K562 (cell line): ENCODE data around the gene EHBP1. TPM values are rescaled to one million over a fixed set of nuclear protein-coding genes. Genes with fewer than 3 reads are reported as not detected.

Source experiments
- CTCF ChIP-seq, 3 experiments: IDR thresholded peaks in 2 of 3; conservative IDR thresholded peaks in 1 of 3; 2 replicates each; pipeline ENCODE4 v1.5.1; 2011 to 2012; ENCODE audit warnings: low read length in 3 of 3, mild to moderate bottlenecking in 3 of 3, control low read depth in 2 of 3, improper control_type of control experiment in 1 of 3, inconsistent platforms in 1 of 3, low read depth in 1 of 3, mixed read lengths in 1 of 3, moderate library complexity in 1 of 3; ENCODE audit not compliant: insufficient read depth in 2 of 3
- REST ChIP-seq, 2 experiments: fragments of 450-650 bp; formaldehyde crosslinking in 1 of 2; IDR thresholded peaks; 2 replicates each; pipeline versions ENCODE4 v1.4.0 to v1.6.1; 2014 to 2020; ENCODE audit warnings: mild to moderate bottlenecking in 2 of 2, borderline replicate concordance in 1 of 2, low read depth in 1 of 2
- polyA plus RNA-seq, 8 experiments: library from polyadenylated mRNA; depleted of rRNA in 4 of 8; stranded (reverse) in 5 of 8; unstranded in 3 of 8; fragments of >200 nt; fragmentation: Nextera tagmentation in 2 of 8; fragmentation: Illumina TruSeq in 1 of 8; extraction: Ambion mirVana in 2 of 8; extraction: Trizol in 1 of 8; gene quantifications; 2 replicates each; pipeline versions ENCODE4 v1.2.1 to v1.2.3, GENCODE V29; 2011 to 2014; ENCODE audit warnings: inconsistent platforms in 1 of 8, missing spikeins in 1 of 8
- total RNA-seq, 7 experiments: library from RNA; depleted of rRNA in 6 of 7; stranded (reverse); fragments of >200 nt in 6 of 7; fragmentation: Illumina TruSeq in 2 of 7; extraction: Trizol in 2 of 7; gene quantifications; 2 replicates each; pipeline versions ENCODE4 v1.2.1 to v1.2.3, GENCODE V29; 2011 to 2021; ENCODE audit warnings: low replicate concordance in 1 of 7

Gene EHBP1
- total and polyA plus RNA-seq, 9 of the 15 experiments (the other 6 are each of a cell fraction or from before 2014, with no cell fraction given): 8.9 to 26.6 (median 19.3) TPM

GRCh38 chr2:63023444-63023843, 317.9 kb downstream of the EHBP1 start (continued):
- TF ChIP-seq REST (IDR thresholded peaks at IDR 0.05; ENCODE audit: borderline replicate concordance): peak; percentile 43; the same call in 1 of the 2 replicates
- no peak for TF ChIP-seq REST (CRISPR knock-in tag; IDR thresholded peaks at IDR 0.05; ENCODE audit: low read depth)
- peak; percentile 42 to 50 (median 47); a peak in 5 of 6 replicates for TF ChIP-seq CTCF (IDR thresholded peaks at IDR 0.05 in 2 of 3, conservative IDR thresholded peaks at IDR 0.05 in 1 of 3; ENCODE audit: insufficient read depth in 2 of 3, low read depth in 1 of 3, low read length in 3 of 3)
- TF ChIP-seq, all 486 proteins: peak for 4
